Fibroblast of skin of left quadriceps (primary cell): ENCODE data around the gene GRIA1.

Experiments
- DNase-seq, 2 experiments: peaks; one replicate each; pipeline ENCODE4 v3.0.0-alpha.2; 2013; ENCODE audit warnings: low read depth in 2 of 2

GRIA1 gene

GRCh38 chr5:153546566-153546965, 56.1 kb downstream of the GRIA1 start:
- peak in 1 of 2 experiments; percentile 62 for DNase-seq

DNA sequence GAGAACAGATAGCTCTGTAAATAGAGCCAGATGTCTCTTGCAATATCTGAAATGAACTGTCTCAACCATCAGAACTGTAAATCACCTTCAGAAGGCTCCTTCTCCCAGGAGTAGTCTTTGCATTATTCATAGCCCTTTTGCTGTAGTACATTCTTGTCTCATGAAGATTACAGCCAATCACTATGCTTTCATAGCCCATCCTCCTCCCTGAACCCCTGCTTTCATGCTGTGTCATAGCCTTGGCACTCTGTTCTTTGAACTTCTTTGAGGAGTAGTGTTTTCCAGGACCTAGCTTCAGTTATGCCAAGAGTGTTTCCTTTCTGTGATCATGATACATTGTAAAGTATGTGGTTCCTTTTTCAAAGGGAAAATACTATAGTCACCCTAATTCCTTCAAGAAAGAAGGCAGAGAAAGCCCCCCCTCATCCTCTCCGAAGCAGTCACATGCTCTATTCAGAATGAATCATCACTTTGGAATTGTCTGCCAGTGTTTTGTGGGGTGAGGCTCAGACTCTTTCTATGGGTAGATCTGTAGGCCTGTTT, 61.1 kb downstream of the GRIA1 start:
- peak; percentile 98 for DNase-seq

GRCh38 chr5:153552886-153553285, 62.4 kb downstream of the GRIA1 start:
- no peak for DNase-seq

DNA sequence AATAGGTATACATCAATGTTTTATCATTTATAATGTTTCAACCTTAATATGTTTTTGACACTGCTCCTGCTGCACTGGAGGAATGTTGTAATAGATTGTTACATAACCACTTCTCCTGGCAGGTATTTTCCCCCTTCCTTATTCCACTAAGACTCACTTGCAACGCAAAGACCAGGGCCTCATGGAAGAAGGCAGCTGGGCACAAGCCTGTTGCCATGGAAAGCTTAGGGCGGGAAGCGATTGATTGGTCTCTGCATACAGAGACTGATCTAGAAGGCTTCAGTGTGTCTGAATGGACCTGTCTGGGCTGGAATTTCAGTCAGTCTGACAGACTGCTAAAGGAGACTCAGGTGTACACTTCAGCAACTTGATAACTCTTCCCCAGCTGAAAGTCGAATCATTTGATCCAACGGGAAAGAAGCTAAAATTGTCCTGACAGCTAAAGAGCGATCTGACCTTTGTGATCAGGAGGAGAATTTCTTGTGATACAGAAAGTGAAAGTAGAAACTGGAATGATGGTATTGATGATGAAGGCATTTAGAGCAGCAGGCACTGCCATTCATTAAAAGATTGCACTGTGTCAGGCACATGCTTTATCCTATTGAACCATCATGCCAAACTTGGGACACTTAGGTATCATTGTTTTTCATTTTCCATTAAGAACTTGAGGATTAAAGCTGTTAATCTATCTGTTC, 65.1 kb downstream of the GRIA1 start:
- DNase-seq: no peak

- no peak for DNase-seq
These were observed 68.5 kb downstream of the GRIA1 start for GRCh38 chr5:153558957-153559356.

DNA sequence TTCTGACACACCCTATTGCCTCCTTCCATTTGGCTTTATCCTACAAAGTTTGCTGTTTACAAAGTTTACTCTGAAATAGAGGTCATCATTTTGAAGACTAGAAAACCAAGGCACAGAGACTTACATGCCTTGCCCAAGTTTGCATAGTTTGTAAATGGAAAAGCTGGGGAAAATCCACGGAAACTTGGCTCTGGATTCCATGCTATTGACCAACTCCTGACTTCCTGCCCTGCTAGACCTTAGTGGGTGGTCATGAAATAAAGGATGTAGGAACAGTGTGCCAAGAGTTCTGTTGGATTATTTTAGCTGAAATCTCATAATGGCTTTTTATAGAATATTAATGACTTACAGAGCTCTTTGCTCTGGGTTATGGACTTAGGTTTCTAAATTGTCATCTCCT, 69.5 kb downstream of the GRIA1 start:
- no peak for DNase-seq

DNA sequence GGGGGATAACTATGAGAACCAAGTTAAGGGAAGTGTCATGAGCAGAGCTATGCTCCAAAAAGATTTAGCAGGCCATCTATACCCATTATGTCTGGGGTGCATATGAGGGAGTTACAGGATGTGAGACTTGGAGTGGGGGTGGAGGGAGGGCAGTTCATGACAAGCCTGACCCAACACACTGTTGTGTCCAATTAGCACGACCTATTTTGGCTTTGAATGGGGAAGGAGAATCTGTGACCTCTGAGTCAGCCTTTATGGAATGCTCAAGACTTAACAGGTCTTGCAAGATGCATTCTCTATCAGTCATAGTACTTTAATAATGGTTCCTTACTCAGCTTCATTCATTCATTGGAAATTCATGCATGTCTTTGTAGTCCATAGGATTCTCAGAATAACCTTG, 71.7 kb downstream of the GRIA1 start:
- peak in 1 of 2 experiments; percentile 26 for DNase-seq

DNA sequence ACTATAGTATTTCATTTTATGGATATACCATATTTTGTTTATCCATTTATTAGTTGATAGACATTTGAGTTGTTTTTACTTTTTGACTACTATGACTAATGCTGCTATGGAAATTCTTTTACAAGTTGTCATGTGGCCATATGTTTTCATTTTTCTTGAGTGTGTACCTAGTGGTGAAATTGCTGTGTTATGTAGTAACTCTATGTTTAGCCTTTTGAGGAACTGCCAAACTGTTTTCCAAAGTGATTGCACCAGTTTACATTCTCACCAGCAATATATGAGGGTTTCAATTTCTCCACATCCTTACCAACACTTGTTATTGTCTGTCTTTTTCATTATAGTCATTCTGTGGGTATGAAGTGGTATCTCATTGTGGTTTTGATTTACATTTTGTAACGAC, 75.4 kb downstream of the GRIA1 start:
- DNase-seq: peak; percentile 63 to 64

- no peak for DNase-seq
These were observed 78.6 kb downstream of the GRIA1 start for GRCh38 chr5:153569036-153569435.

DNA sequence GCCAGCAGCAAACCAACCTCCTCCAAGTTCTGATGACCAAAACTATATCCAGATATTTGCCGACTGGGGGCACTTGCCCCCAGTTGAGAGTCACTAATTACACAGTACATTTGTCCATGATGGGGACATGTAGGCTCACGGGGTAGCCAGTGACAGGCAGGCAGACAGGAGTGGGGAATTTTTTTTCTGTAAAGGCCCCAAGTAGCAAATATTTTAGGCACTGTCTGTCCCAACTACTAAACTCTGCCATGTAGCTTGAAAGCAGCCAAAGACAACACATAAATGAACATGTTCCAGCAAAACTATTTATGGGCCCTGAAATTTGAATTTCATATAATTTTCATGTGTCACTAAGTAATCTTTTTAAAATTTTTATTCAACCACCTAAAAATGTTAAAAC, 80.7 kb downstream of the GRIA1 start:
- no peak for DNase-seq

DNA sequence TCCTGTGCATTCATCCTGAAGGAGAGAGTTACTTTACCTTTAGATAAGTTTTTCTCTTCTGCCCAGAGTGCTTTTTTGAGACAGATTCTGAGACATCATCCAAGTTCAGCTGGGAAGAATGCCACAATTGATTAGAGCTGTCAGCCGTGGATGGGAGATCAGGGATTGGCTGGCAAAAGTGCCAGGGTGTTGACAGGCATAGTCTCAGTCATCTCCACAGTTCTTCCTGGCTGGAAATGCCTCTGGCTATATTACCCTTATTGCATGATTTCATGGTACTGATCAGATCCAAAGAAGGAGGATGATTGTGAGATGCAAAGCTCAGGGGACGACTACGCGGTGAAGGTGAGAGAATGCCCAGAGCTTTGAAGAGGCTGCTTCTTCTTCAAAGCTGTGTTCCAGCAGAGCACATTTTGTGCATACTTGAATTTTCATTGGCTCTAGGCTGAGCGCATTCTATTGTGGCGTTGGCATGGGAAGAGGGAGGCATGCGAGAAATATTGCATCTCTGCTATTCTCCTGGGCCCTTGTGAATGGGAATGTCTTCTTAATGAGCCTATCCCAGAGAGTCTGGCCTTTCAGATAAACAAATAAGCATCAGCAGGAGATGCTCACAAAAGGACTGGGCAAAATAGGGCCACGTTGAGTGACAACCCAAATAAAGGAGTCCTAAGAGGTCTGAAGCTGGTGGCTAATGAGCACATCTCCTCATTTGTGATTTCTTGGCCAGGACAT, 82.1 kb downstream of the GRIA1 start:
- no peak for DNase-seq

GRCh38 chr5:153573326-153574033, 83.0 kb downstream of the GRIA1 start:
- no peak for DNase-seq

- peak; percentile 57 to 59 for DNase-seq
These were observed 93.9 kb downstream of the GRIA1 start for GRCh38 chr5:153584126-153584959.

GRCh38 chr5:153584960-153585359, 94.5 kb downstream of the GRIA1 start:
- no peak for DNase-seq

DNA sequence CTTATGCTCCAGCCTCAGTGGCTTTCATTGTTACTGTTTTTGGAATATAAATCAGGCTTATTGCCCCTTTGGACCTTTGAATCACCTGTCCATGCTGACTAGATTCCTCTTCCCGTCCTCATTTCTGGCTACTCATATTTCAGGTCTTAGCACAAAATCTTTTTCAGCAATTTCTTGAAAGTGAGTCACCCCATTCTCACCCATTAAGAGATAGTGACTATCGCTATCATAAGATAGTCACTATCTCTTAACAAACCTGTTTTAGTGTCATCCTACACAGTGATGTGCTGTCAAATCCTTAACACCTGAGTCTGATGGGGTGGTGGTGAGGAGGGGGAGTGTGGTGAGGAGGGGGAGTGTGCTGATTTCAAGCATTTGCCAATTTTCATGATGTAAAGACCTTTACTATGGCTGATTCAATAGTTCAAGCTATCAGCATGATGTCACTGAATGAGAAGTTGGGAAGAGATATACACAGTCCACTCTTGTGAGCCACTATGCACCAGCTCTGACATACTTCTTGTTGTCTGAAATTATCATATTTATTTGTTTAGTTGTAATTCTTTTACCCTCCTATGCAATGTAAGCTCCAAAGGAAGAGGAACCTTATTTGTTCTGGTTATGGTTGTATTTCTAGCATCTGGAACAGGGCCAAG, 95.3 kb downstream of the GRIA1 start:
- no peak for DNase-seq

- no peak for DNase-seq
These were observed 101.6 kb downstream of the GRIA1 start for GRCh38 chr5:153592081-153592480.

DNA sequence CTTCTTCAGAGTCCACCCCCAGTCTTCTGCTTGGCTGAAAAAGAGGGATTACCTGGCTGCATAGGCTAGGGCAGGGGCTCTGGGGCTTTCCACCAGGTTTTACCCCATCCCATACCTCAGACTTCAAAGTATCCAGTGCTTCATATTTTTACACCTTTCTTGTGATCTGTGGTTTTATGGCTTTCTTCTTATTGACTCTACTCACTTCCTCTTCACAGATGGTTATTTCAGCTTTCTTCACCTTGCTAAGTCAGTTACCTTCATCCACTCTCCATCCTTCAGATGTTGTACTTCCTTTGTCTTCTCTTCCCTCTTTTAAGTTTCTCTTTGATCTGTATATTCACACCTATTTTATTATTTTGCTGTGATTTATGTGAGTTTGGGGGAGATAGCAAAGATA, 104.3 kb downstream of the GRIA1 start:
- no peak for DNase-seq

DNA sequence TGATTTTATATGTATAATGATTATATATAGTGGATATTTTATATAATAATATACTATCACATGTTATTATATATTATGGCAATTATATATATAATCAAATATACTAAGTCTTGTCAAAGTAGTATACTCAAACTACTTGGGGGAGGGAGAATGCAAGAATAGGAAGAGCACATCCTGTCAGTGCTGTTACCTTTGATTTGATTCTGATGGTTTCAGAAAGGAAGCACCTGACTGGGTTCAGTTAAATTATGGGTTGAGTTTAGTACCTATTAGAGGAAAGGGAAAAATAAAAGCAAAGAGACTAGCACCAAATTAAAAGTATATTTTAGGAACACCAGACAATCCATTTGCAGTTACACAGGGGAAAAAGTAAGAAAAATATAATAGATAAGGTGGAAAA, 107.6 kb downstream of the GRIA1 start:
- no peak for DNase-seq

DNA sequence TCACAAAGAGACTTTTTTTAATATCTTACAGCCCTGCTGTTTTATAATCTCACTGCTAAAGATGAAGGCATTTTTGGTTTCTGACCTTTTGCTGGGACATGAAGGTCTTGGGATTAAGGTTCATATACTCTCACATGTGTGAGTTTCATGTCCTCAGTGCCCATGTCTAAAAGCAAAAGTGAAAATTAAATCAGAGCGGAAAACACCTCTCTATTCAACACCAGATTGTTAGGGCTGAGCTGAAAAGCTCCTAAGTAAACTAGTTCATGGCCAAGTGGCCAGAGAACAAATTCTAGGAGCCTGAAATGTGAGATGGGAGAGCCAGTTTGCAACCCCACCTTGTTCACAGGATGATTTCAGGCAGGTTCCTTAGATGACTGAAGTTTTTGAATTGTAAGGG, 110.9 kb downstream of the GRIA1 start:
- no peak for DNase-seq

- no peak for DNase-seq
These were observed 114.9 kb downstream of the GRIA1 start for GRCh38 chr5:153605386-153605785.

DNA sequence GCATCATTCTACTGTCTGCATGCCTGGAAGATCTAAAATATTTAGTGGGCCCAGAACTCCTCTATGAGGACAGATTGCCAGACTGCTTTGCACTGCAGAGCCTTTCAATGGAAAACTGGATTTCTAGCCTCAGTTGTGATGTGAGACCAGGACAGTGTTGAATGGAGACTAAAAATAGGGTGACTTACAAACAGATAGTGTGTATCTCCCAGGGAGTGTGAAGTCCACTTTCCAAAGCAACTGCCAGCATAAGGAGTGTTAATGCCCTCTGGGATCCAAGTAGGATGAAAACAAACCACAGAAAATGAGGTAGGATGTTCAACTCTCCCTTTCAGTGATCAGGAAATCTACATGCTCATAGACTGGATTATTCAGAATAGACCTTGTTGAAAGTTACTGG, 119.5 kb downstream of the GRIA1 start:
- DNase-seq: no peak
